Fibroblast of mammary gland (primary cell): ENCODE results near the gene RCE1.

Experiments used
- DNase-seq: peaks from one replicate; pipeline ENCODE4 v3.0.0-alpha.2; 2010; ENCODE audit warnings: low read depth
- H3K4me3 ChIP-seq: 2 replicates; pipeline ENCODE4 v1.5.1; 2011; ENCODE audit warnings: low read depth, mild to moderate bottlenecking, low read length, moderate library complexity; ENCODE audit not compliant: control insufficient read depth
- TF ChIP-seq, protein P1 (sequence below): conservative IDR thresholded peaks from 2 replicates; pipeline ENCODE4 v1.5.1; 2011; ENCODE audit warnings: low read depth, low read length, inconsistent platforms; ENCODE audit not compliant: control insufficient read depth, insufficient read depth

Gene RCE1

DNA sequence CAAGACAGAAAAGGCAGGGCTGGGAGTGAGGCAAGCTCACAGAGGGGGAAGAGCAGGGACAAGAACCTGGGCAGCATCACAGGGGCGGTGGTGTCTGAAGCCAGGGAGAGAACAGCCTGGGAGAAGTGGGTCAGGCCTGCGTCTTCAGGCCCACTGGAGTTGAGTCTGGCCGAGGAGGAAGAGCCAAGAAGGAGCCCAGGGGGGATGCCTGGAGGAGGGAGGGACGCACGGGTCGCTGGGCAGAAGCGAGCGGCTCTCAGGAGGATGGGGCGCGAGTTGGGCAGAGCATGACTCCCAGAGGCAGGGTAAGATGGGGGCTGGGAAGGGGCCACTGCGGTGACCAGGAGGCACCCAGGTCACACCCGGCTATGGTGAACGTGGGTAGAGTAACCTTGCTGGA, 32.1 kb downstream of the RCE1 start:
- no peak for DNase-seq
- TF ChIP-seq, protein P1, sequence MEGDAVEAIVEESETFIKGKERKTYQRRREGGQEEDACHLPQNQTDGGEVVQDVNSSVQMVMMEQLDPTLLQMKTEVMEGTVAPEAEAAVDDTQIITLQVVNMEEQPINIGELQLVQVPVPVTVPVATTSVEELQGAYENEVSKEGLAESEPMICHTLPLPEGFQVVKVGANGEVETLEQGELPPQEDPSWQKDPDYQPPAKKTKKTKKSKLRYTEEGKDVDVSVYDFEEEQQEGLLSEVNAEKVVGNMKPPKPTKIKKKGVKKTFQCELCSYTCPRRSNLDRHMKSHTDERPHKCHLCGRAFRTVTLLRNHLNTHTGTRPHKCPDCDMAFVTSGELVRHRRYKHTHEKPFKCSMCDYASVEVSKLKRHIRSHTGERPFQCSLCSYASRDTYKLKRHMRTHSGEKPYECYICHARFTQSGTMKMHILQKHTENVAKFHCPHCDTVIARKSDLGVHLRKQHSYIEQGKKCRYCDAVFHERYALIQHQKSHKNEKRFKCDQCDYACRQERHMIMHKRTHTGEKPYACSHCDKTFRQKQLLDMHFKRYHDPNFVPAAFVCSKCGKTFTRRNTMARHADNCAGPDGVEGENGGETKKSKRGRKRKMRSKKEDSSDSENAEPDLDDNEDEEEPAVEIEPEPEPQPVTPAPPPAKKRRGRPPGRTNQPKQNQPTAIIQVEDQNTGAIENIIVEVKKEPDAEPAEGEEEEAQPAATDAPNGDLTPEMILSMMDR, result no peak
- H3K4me3 ChIP-seq, result no peak overlapping the region

GRCh38 chr11:66877588-66878385, 34.5 kb downstream of the RCE1 start:
- H3K4me3 ChIP-seq, result no peak overlapping the region
- DNase-seq, result no peak
- TF ChIP-seq, protein P1, result no peak

- no peak overlapping the region for H3K4me3 ChIP-seq
- TF ChIP-seq, protein P1, result no peak
- no peak for DNase-seq
Measured at GRCh38 chr11:66878474-66878873, 35.2 kb downstream of the RCE1 start.

DNA sequence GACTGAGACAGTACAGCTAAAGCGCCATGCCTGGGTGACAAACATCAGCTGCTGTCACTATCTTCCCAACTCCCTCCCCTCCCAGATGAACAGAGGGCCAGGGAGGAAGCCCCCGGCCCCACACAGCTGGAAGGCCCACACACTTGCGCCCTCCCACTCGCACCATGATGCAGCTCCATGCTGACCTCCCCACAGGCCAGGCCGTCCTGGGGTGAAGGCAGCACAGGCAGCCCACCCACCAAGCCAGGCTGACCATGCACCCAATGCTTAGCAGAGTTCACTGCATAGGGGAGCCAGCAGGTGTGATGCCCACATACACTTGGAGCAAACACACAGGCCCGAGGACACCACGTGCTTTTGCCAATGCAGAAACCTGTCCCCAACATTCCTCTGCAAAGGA, 35.8 kb downstream of the RCE1 start:
- TF ChIP-seq, protein P1, result no peak
- no peak for DNase-seq
- no peak overlapping the region for H3K4me3 ChIP-seq

- TF ChIP-seq, protein P1, result no peak
- DNase-seq, result no peak
- H3K4me3 ChIP-seq, result no peak overlapping the region
Measured at GRCh38 chr11:66879583-66879982, 36.3 kb downstream of the RCE1 start.

DNA sequence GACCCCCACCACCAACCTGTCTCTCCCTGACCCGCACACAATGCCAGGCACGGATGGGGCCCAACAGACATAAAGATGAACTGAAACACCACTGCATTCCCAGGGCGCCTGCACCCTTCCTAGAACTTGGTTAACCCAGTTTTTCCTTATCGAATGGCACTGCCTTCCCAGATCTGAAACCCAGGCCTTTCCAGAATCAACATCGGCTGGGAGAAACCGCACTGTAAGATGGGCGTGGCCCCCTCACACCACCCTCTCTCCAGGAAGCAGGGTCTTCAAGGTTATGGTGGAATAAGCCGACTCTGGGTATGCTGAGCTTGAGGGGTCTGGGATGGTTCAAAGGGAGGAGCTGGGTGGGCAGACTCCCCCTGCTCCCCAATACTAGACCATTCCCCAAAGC, 36.8 kb downstream of the RCE1 start:
- H3K4me3 ChIP-seq, result no peak overlapping the region
- no peak for DNase-seq
- TF ChIP-seq, protein P1, result no peak
